HG03066 (cell line): ENCODE data around the gene CISTR.
"Not testable (repeated sequence)": the region's sequence is repeated elsewhere in the genome, so short reads cannot be mapped to it uniquely, and the experiment has no call there.

Experiments
- ATAC-seq: cut with Tn5 transposase; IDR thresholded peaks from one replicate; pipeline ENCODE4 v1.9.1; 2021; ENCODE audit warnings: low read depth; ENCODE audit not compliant: unreplicated experiment

CISTR gene

GRCh38 chr12:53725824-53726223 lies 26.0 kb downstream of the CISTR start:
- no peak for ATAC-seq

DNA sequence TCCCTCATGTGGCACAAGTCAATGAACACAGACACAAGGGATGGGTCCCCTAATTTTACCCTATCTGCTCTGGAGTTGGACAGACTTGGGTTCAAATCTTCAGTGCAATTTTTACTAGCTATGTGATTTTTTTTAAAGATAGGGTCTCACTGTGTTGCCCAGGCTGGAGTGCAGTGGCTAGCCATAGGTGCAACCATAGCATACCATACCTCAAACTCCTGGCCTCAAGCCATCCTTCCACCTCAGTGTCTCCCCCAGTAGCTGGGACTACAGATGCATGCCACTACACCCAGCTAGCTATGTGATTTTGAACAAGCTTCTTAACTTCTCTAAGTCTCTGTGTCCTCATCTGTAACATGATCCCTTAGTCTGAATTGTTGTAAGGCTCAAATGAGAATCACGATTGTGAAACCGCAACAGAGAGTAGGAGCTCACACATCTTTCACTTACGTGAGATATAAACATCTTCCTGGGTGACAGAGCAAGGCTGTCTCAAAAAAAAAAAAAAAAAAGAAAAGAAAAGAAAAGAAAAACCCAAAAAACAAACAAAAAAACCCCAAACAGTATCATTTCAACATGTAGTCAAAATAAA lies 29.2 kb downstream of the CISTR start:
- no peak for ATAC-seq

DNA sequence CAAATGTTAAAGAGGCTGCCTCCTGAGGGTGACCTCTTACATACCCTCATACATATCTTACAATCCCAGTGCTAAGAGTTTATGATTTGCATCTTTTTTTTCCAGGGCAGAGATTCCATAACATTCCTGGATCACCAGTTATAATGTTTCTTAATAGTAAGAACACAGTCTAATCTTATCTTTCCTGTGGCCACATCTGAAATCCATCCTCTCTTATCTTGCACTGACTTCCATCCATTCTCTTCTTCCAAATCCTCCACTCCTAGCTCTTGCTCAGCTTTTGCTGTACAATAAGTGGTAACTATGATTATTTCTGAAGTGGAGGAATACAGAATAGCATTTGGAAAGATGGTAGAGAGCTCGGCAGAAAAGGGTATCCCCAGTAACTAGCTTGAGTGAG lies 30.8 kb downstream of the CISTR start:
- ATAC-seq: no peak

DNA sequence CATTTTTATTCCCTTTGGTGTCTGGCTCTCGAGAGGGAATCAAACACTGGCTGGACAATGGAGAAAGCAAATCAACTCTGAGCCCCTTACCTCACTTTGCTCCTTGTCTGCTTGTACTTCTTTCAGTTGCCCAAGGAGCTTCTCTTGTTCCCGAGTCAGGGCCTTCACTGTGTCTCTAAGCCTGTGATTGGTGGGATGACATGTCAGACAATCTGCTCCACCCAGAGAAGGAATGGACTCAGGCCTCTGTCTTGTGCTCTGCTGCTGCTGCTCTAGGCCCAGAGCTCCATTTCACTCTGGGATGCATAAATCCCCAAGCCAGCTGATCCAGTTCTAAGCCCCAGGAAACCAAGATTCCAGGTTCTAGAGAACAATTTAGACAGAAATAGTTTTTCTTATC lies 32.1 kb downstream of the CISTR start:
- no peak for ATAC-seq

DNA sequence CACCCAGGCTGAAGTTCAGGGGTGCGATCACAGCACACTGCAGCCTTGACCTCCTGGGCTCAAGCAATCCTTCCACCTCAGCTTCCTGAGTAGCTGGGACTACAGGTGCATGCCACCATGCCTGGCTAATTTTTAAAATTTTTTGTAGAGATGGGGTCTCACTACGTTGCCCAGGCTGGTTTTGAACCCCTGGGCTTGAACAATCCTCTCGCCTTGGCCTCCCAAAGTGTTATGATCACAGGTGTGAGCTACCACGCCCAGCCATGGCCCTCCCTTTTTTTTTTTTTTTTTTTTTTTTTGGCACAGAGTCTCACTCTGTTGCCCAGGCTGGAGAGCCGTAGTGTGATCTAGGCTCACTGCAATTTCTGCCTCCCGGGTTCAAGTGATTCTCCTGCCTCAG lies 33.2 kb downstream of the CISTR start:
- not testable (repeated sequence) for ATAC-seq

DNA sequence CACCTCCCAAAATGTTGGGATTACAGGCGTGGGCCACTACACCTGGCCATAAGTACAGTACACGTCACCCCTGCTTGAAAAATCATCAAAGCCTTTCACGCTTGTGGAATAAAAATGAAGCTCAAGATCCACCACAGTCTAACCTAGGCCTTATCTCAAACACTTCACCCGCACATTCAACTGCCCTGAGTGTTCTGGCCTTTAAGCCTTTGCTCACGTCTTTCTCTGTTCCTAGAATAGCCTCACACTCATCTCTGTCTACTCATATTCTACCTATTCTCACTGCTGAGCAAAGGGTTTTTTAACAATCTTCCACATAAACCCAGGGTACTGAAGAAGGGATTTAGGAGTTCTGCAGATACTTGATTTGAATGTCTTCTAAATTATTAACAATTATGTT lies 34.5 kb downstream of the CISTR start:
- no peak for ATAC-seq

DNA sequence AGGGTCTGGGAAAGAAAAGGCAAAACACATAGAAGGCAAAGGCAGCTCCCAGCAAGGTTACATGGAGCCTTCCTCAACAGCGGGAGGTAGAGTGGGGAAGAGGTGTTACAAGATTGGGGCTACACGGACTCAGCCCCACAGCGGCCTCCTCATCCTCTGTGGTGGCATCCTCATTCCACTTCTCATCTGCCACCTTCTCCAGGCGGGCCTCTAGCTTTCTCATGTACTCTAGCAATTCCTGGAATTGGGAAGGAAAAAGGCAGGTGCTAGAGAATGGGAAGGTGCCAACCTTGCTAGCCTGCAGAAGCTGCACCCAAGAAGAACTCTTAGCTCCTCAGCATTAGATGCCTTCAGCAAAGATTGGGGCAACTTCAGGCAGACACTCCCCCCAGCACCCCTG lies 37.8 kb downstream of the CISTR start:
- ATAC-seq: no peak

DNA sequence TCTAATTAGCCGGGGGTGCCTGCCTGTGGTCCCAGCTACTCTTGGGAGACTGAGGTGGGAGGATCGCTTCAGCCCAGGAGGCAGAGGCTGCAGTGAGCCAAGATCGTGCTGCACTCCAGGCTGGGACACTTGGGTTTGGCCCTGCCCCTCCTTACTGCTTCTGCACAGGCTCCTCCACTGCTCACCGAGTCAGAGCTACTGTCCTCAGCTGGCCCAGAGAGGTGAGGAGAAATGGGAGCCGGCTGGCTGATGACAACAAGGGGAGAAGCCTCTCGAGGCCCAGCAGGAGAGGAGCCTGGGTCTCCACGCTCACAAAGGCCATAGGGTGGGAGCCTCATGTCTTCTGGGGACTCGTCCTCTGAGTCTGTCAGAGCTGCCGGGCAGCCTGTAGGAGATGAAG lies 38.3 kb downstream of the CISTR start:
- ATAC-seq: no peak

DNA sequence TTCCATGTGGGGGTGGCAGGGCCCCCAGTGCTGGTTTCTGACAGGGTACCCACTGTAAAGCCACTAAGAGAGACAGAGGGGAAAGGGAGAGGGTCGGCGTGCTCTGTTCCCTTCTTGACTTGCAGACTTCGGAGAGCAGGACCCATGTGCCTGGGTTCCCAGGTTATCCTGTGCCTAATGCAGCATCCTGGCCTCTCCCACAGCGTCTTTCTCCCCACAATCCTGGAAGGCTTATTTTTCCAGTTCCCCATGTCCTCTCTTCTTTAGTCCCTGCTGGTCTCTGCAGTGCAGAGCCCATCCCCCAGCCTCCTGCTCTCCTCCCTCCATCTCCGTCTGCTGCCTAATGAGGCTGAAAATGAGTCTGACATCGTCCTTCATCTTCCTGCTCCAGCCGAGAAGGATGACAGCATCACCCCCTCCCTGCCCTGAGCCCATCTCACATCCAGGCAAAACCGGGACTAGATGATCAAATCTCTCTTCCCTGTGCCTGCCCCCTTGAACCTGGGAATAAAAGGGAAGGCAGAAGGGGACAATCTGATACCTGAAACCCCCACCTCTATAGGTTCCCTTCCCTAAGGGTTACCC lies 39.6 kb downstream of the CISTR start:
- ATAC-seq: no peak

GRCh38 chr12:53710091-53710490 lies 41.7 kb downstream of the CISTR start:
- ATAC-seq: no peak

GRCh38 chr12:53709671-53710070 lies 42.1 kb downstream of the CISTR start:
- ATAC-seq: no peak

DNA sequence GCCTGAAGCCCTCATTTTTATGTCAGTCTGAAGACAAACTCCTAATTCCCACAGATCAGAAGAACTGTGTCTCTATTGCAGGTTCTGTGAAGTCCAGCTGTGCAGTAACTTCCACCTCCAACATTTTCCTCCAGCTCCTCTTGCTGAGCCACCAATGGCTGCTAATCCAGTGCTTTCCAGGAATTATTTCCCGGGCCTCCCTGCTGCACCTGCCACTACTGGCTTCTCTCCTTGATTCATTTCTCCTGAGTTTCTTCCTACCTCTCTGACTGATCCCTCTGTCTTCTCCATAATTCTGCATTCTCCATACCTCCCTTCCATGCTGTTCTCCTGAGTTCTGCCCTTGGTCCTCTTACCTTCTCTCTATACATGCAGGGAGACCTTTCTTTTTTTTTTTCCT lies 45.7 kb downstream of the CISTR start:
- no peak for ATAC-seq

GRCh38 chr12:53703756-53704155 lies 48.0 kb downstream of the CISTR start:
- no peak for ATAC-seq

- ATAC-seq: no peak
Observed at GRCh38 chr12:53701518-53702264, 50.1 kb downstream of the CISTR start.

- no peak for ATAC-seq
Observed at GRCh38 chr12:53700567-53700966, 51.2 kb downstream of the CISTR start.

DNA sequence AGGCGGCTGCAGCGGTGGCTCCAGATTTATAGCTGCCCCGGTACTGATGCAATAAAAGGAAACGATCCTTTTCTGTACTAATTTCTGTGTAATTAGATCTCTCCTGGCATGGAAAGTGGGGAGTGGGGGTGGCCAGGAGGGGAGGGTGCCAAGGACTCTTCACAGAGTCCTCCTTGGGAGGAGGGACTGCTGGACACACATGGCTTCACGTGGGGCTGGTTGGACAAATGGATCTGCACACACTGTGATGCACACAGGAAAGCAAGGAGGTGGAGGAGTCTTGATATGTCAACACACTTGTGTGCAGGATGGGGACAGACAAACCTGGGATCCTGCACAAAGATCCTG lies 52.1 kb downstream of the CISTR start:
- ATAC-seq: no peak

DNA sequence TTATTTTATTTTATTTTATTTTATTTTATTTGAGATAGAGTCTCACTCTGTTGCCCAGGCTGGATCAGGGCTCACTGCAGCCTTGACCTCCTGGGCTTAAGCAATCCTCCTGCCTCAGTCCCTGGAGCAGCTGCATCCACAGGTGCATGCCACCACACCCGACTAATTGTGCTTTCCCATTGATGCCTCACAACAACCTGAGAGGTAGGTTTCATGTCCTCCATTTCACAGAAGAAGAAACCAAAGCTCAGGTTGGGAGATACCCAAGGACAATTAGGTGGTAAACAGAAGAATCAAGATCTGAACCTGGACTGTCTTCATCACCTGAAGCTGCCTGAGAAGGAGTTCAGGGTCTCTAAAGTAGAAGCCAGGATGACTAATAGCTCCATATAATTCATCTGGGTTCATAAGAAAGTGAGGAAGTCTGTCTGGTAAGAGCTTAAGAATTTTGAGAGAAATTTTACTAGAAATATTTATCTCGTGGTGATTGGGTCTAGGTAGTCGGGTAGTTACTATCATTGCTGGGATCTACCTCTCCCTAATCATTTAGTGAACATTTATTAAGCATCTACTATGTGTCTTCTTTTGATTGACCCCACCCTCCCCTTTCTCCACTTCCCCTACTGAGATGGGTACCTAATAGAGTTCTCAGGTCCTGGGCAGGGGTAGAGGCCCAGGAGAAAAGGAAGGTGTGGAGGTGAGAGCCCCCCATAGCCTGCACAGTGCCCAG lies 52.7 kb downstream of the CISTR start:
- ATAC-seq: no peak

DNA sequence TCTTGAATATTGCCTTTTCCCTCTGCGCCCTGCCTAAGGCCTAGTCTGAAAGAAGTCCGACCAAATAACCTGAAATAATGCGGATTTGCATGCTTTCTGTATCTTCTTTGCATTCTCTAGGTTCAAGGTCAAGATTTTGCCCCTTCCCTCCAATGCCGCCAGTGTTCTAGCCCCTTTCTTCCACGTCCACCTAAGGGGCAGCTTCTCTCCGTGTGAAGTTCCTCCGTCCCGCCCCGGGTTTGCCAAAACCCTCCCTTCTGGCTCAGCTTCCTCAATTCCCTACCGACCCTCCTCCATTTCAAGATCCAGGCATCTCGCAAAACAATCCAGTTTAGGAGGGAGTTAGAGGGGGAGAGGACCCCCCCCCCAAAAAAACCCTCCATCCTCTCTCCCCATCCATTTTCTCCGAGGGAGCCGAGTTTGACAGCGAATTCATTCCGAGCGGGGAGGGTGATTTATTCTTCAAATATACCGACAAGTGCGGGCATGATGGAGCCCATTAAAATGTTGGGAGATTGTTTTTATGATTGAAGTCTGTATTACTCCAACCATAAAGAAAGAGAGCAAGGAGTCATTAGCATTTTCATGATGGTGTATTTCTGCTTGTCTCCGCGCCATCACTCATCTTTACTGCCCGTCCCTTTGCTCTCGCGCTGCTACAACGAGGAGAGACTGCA lies 55.0 kb downstream of the CISTR start:
- ATAC-seq: no peak
